NCI-H2107 (cell line): ENCODE measurements around the gene SLC24A4.

Experiments
- DNase-seq: peaks from one replicate; lab custom pipeline; 2025; lab: John Stamatoyannopoulos, UW

Gene SLC24A4

DNA sequence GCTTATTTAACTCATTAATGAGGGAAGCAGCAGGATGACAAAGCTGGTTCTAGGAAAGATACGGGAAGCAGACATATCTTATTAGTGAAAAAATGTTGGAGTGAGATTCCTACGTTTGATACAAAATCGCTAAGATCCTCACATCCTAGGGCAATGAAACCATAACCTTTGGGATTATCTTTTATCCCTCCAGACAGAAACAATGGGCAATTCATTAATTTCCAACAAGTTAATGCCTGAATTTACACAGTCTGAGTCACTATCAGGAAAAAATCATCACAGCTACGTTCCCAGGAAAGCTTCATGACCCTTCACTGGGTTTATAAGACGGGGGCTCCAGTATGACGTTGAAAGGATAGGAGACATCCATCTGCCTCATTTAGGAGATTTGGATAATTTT lies 45.0 kb downstream of the SLC24A4 start:
- DNase-seq, result no peak

DNA sequence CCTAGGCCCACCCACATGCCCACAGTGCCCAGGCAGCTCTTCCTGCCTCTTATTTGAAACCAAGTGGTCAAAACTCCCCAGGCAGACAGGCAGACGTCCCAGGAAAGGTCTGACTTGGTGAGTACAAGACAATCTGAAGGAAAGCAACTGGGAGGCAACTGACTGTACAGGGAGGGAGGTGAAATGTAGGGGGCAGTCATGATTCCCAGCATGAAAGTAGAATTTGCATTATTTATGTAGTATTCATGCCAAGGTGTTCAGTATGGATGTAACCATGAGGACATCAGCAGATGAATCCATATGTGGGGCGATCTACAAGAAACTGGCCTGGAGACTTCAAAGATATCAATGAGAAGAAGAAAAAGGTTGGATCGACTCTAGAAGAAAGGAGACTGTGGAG lies 46.1 kb downstream of the SLC24A4 start:
- no peak for DNase-seq

DNA sequence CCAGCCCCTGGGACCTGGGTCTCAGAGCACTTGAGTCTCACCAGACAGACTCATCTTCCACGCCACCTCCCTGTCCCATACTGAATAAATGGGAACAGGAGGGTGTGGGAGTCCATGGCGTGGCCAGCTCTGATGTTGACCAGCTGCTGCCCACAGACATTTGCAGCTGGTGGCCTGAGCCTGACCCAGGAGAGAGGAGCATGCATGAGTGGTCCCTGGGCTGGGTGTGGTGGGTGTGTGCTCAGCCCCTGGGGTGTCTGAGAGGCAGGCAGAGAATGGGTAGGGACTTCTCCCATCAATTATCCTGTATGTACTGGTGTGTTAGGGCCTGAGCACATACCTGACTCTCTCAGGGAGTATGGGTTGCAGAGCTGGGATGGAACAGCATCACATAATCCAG lies 49.3 kb downstream of the SLC24A4 start:
- no peak for DNase-seq

- no peak for DNase-seq
Measured at GRCh38 chr14:92373336-92373735, 50.4 kb downstream of the SLC24A4 start.

GRCh38 chr14:92380131-92380530 lies 57.2 kb downstream of the SLC24A4 start:
- no peak for DNase-seq

GRCh38 chr14:92380582-92380981 lies 57.6 kb downstream of the SLC24A4 start:
- DNase-seq, result no peak

DNA sequence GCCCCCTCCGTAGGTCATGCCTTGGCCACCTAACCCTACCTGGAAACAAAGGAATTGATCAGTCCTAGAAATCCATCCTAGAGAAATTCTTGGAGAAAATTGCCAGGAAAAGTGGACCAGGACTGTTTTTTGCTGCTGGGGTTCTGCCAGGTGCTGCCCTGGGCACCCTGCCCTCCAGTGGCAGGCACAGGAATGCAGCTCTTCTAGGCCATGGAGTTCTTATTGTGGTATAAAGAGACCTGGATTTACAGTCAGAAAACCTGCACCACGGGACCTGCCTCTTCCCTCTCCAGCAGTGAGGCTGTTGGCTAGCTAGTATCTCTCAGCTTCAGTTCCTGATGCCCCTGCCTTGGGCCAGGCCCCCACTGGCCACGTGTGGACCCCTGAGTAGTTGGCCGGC lies 59.7 kb downstream of the SLC24A4 start:
- DNase-seq, result no peak

- DNase-seq, result no peak
Measured at GRCh38 chr14:92383805-92384204, 60.8 kb downstream of the SLC24A4 start.

DNA sequence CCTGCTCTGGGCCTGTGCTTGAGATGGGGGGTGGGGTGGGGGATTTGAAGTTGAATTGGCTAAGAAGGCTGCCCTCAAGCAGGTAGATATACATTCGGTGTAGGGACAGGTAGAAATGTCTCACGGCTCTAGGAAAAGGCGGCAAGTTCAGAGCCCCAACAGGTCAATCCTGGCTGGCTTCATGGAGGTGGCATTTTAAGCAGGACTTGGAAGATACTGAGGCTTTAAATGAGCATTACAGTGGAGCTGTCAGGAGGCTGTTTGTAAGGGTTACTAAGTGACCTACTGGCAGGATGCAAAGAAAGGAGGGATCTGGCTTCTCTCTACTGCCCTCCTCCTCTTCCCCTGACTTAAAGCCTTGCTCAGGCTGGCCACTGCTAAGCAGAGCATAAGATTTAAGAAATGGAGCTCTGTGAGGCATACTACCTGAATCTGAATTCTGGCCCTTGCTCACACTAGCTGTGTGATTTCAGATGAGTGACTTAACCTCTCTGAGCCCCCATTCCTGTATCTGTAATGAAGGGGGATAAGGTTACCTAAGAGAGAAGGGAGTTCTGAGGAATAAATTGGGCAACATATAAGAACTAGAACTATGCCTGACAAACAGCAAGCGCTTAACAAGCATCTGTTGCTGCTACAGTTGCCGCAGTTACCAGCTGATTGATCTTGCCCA lies 61.6 kb downstream of the SLC24A4 start:
- no peak for DNase-seq

GRCh38 chr14:92385561-92385960 lies 62.6 kb downstream of the SLC24A4 start:
- DNase-seq, result no peak

- no peak for DNase-seq
Measured at GRCh38 chr14:92386165-92386564, 63.2 kb downstream of the SLC24A4 start.

DNA sequence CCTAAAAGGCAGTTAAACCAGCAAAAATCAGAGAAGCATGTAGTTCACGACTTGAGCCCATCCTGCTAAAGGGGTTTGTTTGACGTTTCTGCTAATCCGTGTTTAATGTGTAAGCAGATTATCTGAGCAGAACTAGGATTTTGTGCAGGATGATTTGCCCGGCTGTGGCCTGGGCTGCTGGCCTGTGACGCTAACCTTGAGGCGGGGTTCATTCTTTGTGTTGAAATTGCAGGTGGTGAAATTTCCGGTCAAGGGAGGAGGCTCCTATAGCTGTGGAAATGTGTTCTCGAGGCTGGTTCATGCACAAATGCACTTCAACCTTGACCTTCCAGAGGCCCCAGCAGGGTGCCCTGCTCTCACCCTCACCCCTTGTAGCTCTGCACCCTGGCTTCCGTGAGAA lies 63.7 kb downstream of the SLC24A4 start:
- DNase-seq, result no peak

DNA sequence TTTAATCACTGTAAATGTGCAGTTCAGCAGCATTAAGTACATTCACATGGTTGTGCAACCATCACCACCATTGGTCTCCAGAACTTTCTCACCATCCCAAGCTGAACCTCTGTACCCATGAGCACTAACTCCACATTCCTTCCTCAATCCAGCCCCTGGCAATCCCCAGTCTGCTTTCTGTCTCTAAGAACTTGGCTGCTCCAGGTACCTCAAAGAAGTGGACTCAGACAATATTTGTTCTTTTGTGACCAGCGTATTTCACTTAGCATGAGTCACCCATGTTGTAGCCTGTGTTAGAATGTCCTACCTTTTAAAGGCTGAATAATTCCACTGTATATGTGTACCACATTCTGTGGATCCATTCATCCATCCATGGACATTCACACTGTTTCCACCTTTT lies 64.6 kb downstream of the SLC24A4 start:
- no peak for DNase-seq

DNA sequence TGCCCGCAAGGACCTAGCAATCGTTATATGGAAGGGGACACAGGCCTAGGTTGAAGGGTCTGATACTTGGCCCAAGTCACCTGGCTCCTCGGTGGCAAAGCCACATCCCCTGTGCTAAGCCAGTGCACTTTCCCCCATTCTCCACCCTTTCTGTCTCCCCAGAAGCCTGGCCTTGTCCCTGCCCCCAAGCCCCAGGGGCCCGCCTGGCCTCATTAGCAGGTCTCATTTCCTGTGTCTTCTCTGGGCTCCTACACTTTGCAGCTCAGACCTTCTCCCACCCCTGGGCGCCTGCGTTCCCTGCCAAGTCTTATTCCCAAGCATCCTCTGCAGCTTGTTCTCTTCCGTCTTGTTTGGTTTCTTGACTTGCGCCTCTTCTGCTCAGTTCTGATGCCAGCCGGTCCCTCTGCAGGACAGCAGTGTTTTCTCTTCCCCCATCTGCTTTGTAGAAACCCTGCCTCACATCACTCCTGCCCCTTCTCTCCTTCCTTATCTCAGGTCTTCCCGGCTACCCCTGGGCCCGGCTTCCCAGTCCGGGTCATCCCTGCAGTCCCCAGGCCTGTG lies 66.7 kb downstream of the SLC24A4 start:
- DNase-seq, result no peak

- DNase-seq, result no peak
Measured at GRCh38 chr14:92391726-92392125, 68.8 kb downstream of the SLC24A4 start.

GRCh38 chr14:92392711-92393110 lies 69.7 kb downstream of the SLC24A4 start:
- DNase-seq, result no peak

DNA sequence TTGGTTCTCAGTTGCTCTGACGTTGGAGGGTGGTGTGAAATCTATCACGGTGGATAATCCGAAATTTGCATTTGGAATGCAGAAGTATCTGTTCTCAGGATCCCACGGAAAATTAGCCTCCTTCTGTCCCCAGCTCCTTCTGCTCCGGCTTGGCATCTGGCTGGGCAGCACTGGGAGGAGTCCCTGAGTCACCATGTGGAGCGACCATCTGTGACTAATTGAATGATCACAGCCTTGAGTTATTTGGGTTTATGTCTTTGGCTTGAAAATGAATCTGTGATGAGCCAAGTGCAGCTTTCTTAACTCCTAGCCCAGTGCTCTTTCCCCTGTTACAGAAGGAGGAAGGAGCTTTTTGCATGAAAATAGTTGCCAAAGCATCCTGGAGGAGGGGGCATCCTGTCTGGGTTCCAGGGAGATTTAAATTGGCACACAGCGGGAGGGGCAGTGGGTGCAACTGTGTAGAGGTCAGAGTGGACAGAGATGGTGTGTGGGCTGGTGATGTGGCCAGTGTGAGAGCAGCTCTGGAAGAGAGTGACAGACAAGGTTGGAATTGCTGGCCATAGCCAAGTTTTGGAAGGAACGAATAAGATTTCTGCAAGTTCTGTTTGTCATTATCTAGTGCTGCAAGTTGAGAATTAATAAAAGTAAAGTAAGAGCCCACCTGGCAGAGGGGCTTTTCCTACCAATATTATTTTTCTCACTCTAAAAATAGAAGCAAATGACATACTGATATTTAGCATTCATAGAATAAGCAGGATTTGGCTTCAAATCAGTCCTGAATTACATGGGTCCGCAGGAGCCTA lies 74.4 kb downstream of the SLC24A4 start:
- no peak for DNase-seq

- no peak for DNase-seq
Measured at GRCh38 chr14:92397953-92398564, 75.1 kb downstream of the SLC24A4 start.

- DNase-seq, result no peak
Measured at GRCh38 chr14:92398888-92399636, 76.1 kb downstream of the SLC24A4 start.

DNA sequence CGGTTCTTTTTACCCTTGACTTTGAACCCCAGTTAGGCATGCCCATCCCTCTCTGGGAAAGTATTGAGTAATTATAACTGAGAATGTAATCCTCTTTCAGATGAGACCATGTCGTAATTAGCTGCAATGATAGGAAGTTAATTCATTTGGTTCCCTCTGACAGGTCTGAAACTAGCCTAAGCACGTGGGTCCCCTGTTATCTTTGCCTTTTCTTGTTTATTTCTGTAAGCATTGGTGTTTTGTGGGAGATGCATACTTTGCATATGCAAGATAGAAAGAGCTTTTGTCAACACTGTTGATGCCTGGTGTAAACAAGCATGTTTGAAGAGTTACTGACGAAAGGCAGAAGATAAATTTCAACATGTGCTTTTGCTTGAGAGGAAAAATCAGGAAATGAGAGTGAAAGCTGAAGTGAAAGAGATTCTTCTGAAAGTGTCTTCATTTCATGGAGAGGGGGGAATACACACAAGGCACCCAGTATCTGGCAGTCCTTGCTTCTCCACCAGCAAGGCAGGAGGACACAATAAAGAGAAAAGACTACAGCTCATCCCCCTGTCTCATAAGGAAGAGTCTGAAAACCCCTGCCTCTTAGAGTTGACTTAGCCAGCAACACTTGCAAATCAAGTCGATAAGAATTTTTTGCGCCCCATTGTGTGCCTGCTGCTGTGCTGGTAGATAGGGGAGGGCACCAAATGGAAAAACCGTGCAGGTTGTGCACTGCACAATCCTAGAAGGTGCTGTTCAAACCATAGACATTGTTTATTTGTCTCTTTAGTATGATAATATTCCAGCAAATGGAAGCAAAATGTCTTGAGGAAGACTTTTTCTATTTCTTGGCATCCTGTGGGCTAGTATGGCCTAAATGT lies 77.8 kb downstream of the SLC24A4 start:
- no peak for DNase-seq

DNA sequence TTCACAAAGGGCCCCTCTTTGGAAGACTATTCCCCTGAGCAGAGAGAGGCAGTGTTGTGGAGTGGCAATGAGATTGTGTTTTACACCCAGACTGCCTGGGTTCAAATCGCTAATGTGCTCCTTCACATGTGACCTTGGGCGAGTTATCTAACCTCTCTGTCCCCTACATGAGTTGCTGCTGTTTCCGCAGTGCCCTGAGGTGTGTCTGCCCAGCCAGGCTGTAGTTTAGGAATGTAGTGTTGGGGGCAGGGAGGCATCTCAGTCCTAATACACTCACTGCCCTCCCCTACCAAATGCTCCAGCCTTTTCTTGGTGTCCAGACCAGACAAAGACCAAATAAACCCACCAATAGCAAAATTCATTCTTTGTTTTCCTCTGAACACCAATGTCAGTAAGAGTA lies 78.6 kb downstream of the SLC24A4 start:
- no peak for DNase-seq
